NCI-H1417 treated with DMSO at 0.1 percent for 48 hours (cell line): ENCODE data around the gene RPS18.
"Not testable (repeated sequence)": the region's sequence is repeated elsewhere in the genome, so short reads cannot be mapped to it uniquely, and the experiment has no call there.

Experiments used
- DNase-seq: peaks from one replicate; lab custom pipeline; 2025; lab: John Stamatoyannopoulos, UW

Gene RPS18

DNA sequence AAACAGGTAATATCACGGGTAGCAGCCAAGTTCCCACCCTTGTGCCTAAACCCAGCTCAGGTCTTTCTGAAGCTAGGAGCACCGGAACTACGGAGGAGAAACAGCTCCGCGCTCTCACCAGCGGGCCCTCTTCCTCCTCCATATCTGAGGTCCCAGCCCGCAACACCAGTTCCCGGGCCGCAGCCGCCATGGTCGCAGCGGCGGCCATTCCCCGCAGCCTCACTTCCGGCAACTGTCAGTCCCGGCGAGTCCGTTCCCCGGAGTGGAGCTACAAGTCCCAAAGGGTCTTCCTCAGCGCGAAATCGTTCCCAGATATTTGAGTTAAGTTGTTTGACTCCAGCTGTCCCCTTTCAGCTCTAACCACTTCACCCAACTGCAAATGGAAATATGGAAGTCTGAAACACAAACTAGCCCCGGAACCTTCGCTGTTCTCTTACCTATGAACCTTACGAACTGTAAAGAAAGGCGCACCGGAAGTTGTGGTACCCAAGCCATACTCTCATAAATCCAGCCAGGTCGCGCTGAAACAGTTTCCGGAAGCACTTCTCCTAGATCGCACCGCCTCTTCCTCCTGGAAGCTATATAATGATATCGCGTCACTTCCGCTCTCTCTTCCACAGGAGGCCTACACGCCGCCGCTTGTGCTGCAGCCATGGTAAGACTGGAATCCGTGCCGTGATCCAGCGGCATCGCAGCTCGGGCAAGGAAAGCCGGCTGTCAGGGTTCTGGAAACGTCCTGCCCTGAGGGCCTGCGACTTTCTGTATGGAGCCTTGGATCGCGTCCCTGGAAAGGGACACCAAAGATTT, at the start of gene RPS18, which contains the start of gene VPS52:
RPS18 (plus strand) TSS at position 608 of the 807 bp plus-strand sequence; CDS start at position 653, 45 bp downstream.
VPS52 (minus strand) TSS at position 409 of the 807 bp plus-strand sequence; CDS start at position 208, 201 bp downstream.
- peak; percentile 92 for DNase-seq

DNA sequence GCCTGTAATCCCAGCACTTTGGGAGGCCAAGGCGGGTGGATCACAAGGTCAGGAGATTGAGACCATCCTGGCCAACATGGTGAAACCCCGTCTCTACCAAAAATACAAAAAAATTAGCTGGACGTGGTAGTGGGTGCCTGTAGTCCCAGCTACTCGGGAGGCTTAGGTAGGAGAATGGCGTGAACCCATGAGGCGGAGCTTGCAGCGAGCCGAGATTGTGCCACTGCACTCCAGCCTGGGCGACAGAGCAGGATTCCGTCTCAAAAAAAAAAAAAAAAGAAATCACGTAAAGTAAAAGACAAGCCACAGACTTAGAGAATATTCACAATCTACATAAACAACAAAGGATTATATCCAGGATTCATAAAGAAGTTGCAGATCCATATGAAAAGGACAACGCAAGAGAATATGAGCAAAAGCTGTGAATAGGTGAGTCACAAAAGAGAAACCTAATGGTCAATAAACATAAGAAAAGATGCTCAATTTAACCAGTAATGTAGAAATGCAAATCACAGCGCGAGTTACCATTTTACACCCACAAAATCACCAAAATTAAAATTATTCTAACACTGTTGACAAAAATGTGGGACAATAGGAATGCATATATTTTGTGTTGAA, 45.3 kb upstream of the RPS18 start:
- DNase-seq: not testable (repeated sequence)

DNA sequence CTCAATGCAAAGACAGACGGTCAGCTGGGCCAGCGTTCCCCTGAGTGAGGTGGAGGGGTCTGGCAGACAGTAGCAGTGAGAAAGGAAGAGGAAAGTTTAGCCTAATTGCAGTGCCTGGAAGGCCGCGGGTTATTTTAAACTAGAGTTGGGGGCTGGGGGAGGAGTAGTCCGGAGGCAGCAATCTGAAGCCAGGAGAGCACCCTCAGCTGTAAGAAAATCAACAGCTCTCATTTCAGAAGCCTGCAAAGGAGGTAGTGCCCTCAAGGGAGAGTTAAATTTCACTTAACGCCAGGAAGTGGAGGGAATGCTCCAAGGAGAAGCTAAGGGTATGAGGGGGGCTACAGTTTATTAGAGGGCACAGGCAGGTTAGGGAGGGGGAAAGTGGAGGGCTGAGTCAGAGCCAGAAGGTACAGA, 36.6 kb upstream of the RPS18 start:
- no peak for DNase-seq

DNA sequence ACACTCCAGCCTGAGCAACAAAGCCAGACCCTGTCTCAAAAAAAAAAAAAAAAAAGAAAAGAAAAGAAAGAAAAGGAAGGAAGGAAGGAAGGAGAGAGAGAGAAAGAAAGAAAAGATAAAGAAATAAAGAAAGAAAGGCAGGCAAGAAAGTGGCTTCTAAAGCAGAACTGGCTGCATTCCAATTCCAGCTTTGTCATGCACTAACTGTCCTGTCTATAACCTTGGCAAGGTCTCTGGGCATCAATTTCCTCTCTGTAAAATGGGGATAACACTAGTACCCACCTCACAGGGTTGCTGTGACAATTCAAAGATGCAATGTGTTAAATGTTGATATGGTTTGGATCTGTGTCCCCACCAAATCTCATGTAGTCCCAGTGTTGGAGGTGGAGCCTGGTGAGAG, 35.5 kb upstream of the RPS18 start:
- DNase-seq: no peak

DNA sequence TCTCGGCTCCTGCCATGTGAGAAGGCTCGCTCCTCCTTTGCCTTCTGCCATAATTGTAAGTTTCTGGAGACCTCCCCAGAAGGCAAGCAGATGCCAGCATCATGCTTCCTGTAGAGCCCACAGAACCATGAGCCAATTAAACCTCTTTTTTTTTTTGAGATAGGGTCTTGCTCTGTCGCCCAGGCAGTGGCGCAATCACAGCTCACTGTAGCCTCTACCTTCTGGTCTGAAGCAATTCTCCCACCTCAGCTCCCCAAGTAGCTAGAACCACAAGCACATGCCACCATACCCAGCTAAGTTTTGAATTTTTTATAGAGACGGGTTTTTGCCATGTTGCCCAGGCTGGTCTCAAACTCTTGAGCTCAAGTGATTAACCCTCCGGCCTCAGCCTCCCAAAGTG, 35.0 kb upstream of the RPS18 start:
- DNase-seq: no peak

DNA sequence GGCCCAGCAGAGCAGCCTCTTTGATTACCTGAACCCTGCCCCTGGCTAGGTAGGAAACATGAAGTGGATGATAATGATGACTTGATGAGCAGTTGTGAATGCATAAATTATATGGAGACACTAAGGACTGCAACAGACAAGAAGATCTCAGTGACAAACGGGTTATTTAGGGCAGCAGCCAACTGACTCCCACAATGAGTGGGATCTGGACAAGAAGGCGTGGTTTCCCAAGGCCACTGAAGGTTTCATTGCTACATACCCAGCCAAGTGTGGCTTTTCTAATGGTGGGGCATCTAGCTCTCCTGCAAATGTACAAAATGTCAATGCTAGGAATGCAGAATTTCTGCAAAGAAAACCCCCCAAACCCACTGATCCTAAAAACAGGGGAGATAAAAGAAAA, 34.1 kb upstream of the RPS18 start:
- DNase-seq: no peak

DNA sequence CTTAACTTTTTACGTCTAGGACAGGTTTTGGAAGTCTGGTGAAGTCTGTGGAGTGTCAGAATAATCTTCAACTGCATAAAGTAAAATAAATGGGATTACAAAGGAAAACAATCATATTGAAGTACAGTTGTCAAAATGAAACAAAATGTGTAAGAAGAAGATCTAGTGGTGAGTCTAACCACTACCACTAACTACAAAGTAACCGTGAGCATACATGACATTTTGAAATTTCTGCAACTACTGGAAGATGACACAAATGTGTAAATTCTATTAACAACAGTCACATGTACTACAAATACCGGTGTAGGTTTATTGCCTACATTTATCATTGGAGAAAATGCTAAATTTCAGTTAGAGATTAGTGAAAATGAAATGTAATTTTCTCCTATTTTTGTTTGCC, 29.9 kb upstream of the RPS18 start:
- DNase-seq: no peak

DNA sequence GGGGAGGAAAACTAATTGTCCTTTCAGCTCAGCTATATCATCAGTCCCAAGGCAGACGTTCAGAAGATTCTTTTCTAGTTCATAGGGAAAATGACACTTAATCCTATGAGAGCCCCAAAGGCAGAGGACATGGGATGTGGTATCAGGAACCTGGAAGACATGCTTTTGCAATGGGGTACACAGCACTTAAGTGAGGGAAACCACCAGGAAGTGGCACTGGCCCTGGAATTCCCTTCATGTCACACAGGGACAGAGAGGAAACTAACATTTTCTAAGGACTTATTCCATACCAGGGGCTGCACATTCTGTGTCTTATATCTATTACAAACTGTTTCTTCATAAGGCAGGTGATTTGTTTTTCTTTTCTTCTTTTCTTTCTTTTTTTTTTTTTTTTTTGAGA, 28.4 kb upstream of the RPS18 start:
- no peak for DNase-seq

DNA sequence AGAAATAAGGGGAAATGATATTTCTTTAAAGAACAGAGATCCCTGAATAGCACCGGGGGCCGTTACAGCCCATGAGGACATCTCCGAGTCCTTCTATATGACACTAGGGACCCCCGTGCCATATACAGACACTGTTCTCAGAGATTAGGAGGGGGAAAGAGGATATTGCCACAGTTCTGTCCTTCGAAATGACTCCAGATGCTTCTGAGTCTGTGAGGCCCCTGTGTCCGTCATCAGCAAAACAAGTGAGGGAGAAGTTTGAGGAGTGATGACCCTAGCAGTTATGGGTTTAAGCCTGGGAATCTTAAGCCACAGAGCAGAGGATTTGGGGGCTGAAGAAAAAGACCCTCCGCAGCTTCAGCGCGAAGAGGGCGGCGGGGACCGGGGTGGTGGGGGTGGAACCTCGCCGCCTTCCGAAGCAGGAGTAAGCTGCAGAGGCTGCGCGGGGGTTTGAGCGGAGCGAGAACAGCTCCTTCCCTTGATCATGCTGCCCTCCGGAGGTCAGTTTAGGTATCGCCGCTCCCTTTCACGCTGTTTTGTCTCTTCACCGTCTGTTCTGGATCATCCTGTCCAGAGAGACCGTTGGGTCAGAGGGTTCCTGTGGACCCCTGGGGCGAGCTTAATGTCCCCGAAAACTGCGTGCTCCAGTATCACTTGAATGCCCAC, 23.8 kb upstream of the RPS18 start:
- peak; percentile 27 for DNase-seq

DNA sequence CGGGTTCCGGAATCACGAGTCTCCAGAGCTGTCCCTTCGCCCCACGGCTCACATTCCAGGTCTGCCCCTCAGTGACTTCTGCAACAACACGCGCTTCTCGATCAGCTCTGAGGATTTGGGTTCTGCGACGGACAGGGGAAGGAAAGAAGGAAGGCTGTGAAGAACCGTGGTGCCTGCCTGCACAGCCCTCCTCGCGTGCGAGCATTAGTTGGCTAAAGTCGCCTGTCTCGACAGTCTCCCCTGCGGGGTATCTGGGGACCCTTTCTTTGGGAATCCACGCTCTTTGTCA, 23.3 kb upstream of the RPS18 start:
- no peak for DNase-seq

DNA sequence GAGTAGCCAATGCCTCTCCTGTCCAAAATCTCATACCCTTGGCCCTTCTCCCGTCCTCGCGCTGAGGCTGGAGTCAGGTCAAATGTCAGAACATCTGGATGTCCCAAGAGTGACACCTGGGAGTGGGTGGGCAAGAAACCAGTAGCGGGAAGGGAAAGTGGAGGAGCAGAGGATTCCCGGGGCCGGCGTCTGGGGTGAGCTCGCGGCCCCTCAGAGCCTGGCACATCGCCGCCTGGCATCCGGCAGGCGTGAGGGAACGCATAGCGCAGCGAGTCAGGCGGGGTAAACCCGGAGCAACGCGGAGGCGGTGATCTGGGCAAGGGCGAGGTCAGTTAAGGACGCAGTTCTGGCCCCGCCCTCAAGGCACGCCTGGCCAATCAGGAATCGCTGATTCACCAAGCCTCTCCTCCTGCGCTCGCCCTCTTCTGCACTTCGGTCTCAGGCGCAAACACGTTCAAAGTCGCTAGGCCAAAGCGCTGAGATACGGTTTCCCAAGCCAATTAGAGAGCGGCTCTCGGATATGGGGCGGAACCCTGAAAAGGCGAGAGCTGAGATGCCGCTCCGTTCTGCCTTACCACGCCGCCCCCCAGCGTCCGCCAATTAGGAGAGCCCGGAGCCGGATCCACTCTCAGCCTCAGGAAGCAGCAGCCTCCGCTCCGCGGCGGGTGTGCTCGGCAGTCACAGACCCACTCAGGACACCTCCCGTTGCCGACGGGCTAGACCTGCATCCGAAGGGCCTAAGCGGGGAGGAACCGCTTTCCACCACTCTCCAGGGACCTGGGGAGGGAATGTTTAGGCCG, 22.7 kb upstream of the RPS18 start:
- DNase-seq: peak; percentile 91

DNA sequence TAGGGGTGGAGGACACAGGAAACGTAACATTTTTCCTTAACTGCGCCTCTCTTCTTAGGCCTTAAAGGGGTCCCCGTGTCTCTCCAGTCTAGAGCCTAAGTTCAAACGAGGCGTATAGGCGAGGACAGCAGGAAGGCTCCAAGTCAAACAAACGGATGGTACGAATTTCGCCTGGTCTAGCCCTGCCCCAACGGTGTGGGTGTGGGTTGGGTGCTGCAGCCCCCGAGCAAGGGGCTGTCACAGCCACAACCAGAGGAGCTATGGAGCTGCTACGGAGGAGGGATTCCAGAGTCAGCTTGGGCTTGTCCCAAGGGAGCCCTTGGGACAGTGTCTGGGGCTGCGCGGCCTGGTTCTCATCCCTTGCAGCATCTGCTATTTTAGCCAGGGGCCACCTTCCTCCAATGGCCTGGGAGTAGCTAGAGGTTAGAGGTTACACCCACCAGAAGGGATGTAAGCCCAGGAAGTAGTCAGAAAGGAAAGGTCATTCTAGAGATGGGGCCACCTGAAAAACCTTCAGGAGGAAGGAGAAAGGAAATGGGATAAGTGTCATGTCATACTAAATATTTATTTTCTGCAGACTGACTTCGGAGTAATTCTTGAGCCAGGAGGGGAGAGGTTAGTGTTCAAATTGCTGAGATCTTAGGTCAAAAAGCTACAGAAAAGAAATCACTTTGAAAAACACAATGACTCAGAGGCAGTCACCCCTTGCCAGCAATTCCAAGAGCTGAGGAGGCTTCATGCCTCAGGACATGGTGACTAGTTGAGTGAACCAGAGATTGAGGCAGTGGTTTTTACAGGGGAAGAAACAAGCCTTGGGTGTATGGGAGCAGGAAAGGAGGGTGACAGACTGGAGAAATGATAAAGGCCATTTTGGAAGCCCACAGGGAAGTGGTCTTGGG, 21.9 kb upstream of the RPS18 start:
- DNase-seq: no peak

DNA sequence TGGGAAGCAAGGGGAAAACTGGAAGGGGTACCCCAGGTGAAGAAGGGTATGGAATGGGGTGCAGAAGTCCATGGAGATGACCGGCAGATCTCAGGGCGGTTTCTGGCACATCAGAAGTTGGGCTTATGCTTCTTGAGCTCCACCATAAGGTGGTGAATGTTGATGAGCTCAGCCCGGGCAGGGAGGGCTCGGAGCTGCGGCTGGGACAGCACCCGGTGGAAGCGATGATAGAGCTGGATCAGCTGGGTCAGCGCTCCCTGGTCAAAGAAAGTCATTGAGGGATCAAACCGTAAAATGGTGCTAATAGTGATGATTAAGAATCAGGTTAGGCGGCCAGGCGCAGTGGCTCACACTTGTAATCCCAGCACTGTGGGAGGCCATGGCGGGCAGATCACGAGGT, 21.1 kb upstream of the RPS18 start:
- no peak for DNase-seq

DNA sequence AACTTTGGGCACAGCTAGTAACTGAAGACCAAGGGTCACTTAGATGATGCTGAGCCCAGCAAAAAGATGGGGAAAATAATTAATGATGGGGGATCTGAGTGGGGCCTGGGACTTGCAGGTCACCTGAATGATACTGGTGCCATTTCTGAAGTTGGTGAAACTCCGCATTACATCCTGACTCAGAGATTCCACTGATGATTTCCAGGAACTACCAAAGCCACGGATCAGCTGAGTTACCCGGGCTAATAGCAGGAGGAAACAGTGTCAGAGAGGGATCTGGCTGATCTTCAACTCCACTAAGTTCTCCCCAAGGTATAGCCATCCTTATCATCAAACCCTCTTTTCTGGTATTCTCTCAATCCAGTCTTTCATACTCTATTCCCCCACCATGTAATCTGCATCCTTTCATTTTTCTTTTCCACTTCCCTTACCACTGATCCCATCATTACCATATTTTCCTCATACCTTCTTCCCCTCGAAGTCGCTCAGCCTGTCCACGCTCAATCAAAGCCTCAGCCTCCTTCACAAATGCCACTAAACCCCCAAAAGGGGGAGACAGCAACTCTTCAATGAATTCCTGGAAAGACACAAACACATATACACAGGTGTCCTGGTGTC, 20.4 kb upstream of the RPS18 start:
- no peak for DNase-seq

DNA sequence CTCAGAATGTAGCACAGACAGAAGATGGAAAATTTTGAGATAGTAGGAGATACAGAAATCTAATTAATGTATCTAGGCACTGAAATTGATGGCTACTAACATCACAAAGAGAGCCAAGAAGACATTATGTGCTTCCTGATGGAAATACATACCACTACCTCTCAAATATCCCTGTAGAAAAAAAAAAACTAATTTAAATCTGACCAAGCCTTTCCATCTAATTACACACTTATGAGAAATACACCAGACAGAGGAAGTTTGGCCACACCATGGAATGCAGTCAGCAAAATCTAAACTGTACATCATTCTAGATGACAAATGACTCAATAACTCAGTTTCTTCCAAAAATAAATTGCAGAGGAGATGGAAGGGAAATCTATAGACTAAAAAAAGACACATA, 19.1 kb upstream of the RPS18 start:
- DNase-seq: no peak

DNA sequence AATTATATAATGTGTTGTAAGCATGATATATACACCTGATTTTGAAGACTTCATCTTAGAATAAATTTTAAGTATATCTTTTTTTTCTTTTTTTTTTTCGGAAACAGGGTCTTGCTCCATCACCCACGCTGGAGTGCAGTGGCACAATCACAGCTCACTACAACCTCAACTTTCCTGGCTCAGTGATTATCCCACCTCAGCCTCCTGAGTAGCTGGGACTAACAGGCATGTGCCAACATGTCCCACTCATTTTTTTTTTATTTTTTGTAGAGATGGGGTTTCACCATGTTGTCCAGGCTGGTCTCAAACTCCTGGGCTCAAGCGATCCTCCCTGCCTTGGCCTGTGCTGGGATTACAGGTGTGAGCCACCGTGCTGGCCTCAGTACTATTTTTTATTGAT, 17.3 kb upstream of the RPS18 start:
- no peak for DNase-seq

DNA sequence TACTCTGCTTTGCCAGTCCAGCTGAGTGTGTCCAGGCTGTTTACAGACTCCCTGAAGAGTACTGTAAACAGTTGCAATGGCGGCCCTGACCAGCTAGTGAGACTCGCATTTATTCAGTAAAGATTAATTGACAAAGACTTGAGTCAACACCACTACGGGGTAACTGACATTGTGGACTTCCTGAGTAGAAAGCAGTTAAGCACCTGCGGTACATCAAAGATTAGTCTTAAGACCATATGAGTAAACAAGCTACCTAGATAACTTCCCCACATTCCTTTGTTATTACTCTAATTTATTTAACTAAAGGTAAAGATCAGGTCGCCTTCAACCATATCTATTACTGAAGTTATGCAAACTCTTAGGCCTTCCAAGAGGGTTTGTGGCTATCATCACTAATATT, 12.8 kb upstream of the RPS18 start:
- DNase-seq: no peak

DNA sequence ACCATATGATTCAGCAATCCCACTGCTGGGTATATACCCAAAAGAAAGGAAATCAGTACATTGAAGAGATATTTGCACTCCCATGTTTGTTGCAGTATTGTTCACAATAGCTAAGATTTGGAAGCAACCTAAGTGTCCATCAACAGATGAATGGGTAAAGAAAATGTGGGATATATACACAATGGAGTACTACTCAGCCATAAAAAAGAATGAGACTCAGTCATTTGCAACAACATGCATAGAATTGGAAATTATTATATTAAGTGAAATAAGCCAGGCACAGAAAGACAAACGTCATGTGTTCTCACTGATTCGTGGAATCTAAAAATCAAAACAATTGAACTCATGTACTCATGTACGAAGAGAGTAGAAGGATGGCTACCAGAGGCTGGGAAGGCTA, 9.4 kb upstream of the RPS18 start:
- not testable (repeated sequence) for DNase-seq

DNA sequence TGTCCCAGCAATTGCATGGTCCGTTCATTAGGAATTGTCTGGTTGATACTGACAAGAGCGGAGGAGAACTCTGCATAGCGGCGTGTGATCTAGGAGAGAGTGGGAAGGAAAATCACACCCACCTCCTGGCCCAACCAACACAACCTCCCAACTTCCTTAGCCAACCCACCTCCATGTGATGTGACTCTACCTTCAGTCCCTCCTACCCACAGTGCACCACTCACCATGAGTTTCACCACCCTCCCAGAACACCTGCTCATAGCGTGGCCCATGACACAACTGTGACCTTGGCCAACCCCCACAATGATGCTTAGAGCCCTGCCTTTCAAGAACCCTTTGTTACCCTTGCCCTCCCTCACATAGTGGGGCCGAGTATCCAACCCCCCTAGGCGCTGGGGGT, 7.9 kb upstream of the RPS18 start:
- no peak for DNase-seq

DNA sequence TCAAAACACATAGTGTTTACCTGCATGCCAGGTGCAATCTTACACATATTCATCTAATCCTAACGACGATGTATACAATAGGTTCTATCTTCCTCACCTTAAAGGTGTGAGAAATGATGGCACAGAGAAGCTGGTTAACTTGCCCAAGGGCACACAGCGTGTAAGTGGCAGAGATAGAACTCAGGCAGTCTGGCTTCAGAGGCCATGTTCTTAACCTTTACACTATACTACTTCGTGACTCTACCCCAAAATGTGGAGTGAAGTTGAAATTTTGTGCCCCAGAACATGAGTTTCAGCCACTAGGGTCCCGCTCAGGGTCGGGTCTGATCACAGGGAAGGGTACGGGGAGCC, 783 bp upstream of the RPS18 start:
- no peak for DNase-seq
